Measurements from ENCODE around the gene CDC25C.
A peak's percentile ranks its signal among the peaks of the same experiment; 100 is the strongest.

Gene CDC25C

GRCh38 chr5:138331449-138332368 lies at the start of gene CDC25C:
TSS of gene CDC25C (minus strand) at chr5:138331804. CDS start at chr5:138331180, 624 bp downstream.
- peak; percentile 94 to 96 for DNase-seq (ENCODE audit: low read depth in 2 of 2)

GRCh38 chr5:138372653-138373052 lies 41.0 kb upstream of the CDC25C start:
- DNase-seq (ENCODE audit: low read depth in 2 of 2): no peak

GRCh38 chr5:138372225-138372624 lies 40.6 kb upstream of the CDC25C start:
- DNase-seq (ENCODE audit: low read depth in 2 of 2): no peak

GRCh38 chr5:138371454-138371853 lies 39.9 kb upstream of the CDC25C start:
- DNase-seq (ENCODE audit: low read depth in 2 of 2): no peak

GRCh38 chr5:138370537-138370936 lies 38.9 kb upstream of the CDC25C start:
- DNase-seq (ENCODE audit: low read depth in 2 of 2): no peak

- DNase-seq (ENCODE audit: low read depth in 2 of 2): no peak
These were observed 38.1 kb upstream of the CDC25C start for GRCh38 chr5:138369706-138370105.

GRCh38 chr5:138369261-138369660 lies 37.7 kb upstream of the CDC25C start:
- no peak for DNase-seq (ENCODE audit: low read depth in 2 of 2)

GRCh38 chr5:138366632-138367382 lies 35.2 kb upstream of the CDC25C start:
- DNase-seq (ENCODE audit: low read depth in 2 of 2): no peak

GRCh38 chr5:138364576-138364975 lies 33.0 kb upstream of the CDC25C start:
- no peak for DNase-seq (ENCODE audit: low read depth in 2 of 2)

GRCh38 chr5:138360941-138361452 lies 29.4 kb upstream of the CDC25C start:
- no peak for DNase-seq (ENCODE audit: low read depth in 2 of 2)

GRCh38 chr5:138359621-138360020 lies 28.0 kb upstream of the CDC25C start:
- no peak for DNase-seq (ENCODE audit: low read depth in 2 of 2)

GRCh38 chr5:138354926-138355378 lies 23.3 kb upstream of the CDC25C start:
- peak in 1 of 2 donors; percentile 33 for DNase-seq (ENCODE audit: low read depth in 2 of 2)

- DNase-seq (ENCODE audit: low read depth in 2 of 2): no peak
These were observed 22.8 kb upstream of the CDC25C start for GRCh38 chr5:138354387-138354786.

- no peak for DNase-seq (ENCODE audit: low read depth in 2 of 2)
These were observed 22.0 kb upstream of the CDC25C start for GRCh38 chr5:138353560-138354080.

- peak; percentile 62 to 63 for DNase-seq (ENCODE audit: low read depth in 2 of 2)
These were observed 21.3 kb upstream of the CDC25C start for GRCh38 chr5:138352722-138353559.

GRCh38 chr5:138352071-138352721 lies 20.6 kb upstream of the CDC25C start, which contains the start of gene KDM3B:
TSS of gene KDM3B (plus strand) at chr5:138352685. CDS start at chr5:138352796, 111 bp downstream.
- peak; percentile 85 to 86 for DNase-seq (ENCODE audit: low read depth in 2 of 2)

GRCh38 chr5:138351517-138351916 lies 19.9 kb upstream of the CDC25C start:
- no peak for DNase-seq (ENCODE audit: low read depth in 2 of 2)

GRCh38 chr5:138351056-138351455 lies 19.5 kb upstream of the CDC25C start:
- no peak for DNase-seq (ENCODE audit: low read depth in 2 of 2)

GRCh38 chr5:138350563-138350890 lies 18.9 kb upstream of the CDC25C start:
- no peak for DNase-seq (ENCODE audit: low read depth in 2 of 2)

GRCh38 chr5:138349852-138350562 lies 18.4 kb upstream of the CDC25C start:
- no peak for DNase-seq (ENCODE audit: low read depth in 2 of 2)
